Measurements from ENCODE around the gene PLAC1. TPM values are rescaled to one million over a fixed set of nuclear protein-coding genes. Genes with fewer than 3 reads are reported as not detected.

Gene PLAC1
- total and polyA plus RNA-seq, 2 of the 13 experiments (the other 11 are each of a cell fraction or from before 2014, with no cell fraction given) = 0.40 to 2.7 TPM

DNA sequence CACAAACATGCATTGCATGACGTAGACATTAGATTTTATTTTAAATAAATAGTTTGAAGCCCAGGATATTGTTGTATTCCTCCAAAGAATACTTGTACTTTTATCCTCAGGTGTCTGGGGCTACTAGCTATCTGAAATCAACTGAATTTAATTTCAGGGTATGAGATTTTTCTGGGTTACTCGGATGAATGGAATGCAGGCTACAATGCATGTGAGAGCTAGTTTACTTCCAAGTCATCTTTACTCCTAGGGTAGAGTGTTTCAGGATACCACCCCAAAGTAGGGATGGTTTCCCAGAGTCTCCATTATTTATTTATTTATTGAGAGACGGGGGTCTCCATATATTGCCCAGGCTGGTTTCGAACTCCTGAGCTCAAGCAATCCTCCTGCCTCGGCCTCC is 131.9 kb downstream of the PLAC1 start:
- Histone ChIP-seq H3K27ac (ENCODE audit: extremely low read length, insufficient read depth, low read length) (no peak overlapping the region), H2AFZ (ENCODE audit: low read length) (no peak overlapping the region), H3K4me3 (replicated peaks in 1 of 3; ENCODE audit: insufficient read depth in 1 of 3, low read depth in 2 of 3, low read length in 3 of 3) (no peak overlapping the region), H3K27me3 (ENCODE audit: control insufficient read depth in 1 of 2, insufficient read depth in 2 of 2, low read length in 2 of 2) (no peaks in the 10 kb centered on the region), H4K20me1 (ENCODE audit: insufficient read depth, low read length) (no peaks in the 10 kb centered on the region), H3K4me2 (ENCODE audit: low read depth, low read length) (no peak overlapping the region), H3K79me2 (ENCODE audit: insufficient read depth, low read length) (no peaks in the 10 kb centered on the region), H3K36me3 (replicated peaks in 1 of 2; ENCODE audit: control insufficient read depth in 1 of 2, insufficient read depth in 2 of 2, low read length in 2 of 2) (no peaks in the 10 kb centered on the region), H3K9ac (ENCODE audit: insufficient read depth, low read depth, low read length) (no peak overlapping the region), H3K9me3 (ENCODE audit: low read length) (no peaks in the 10 kb centered on the region), H3K4me1 (ENCODE audit: insufficient read depth, low read length) (no peaks in the 10 kb centered on the region)
- DNase-seq (ENCODE audit: low spot score) = no peak
- ATAC-seq = no peak
- 98% methylated on average over 5 of the region's 5 CpGs for WGBS (ENCODE audit: low lambda C conversion rate)
- CTCF ChIA-PET (ENCODE audit: low intra/inter-chr PET ratio, low total read pairs) = no interaction called here
- BruUV-seq (replicated peaks) = no TSS peak
- no peak for FAIRE-seq
- in situ Hi-C loops (cut with HindIII; ENCODE audit: extremely low pct_ligation_motif_present, low pct_unique_long_range_greater_than_20kb) (no loop called here), intact Hi-C loops (cut with micrococcal nuclease; ENCODE audit: unreplicated experiment) (no loop called here)
- TF ChIP-seq ZNF138 (CRISPR knock-in tag; IDR thresholded peaks at IDR 0.05; ENCODE audit: low read depth) (no peak), SRF (IDR thresholded peaks at IDR 0.05; ENCODE audit: low read depth, low read length) (no peak), RBM22 (optimal IDR thresholded peaks at IDR 0.05; ENCODE audit: low read length) (no peak), ZNF790 (CRISPR knock-in tag; IDR thresholded peaks at IDR 0.05; ENCODE audit: borderline replicate concordance) (no peak), ZNF230 (CRISPR knock-in tag; IDR thresholded peaks at IDR 0.05) (no peak), MAFG (CRISPR knock-in tag; IDR thresholded peaks at IDR 0.05) (no peak), ZNF746 (CRISPR knock-in tag; IDR thresholded peaks at IDR 0.05) (no peak), PHF20 (CRISPR knock-in tag; IDR thresholded peaks at IDR 0.05) (no peak), SP4 (CRISPR knock-in tag; IDR thresholded peaks at IDR 0.05) (no peak), FIP1L1 (IDR thresholded peaks at IDR 0.05; ENCODE audit: borderline replicate concordance, insufficient read depth, low read depth, low read length) (no peak), DNMT3B (CRISPR knock-in tag; conservative IDR thresholded peaks at IDR 0.05) (no peak), MIXL1 (CRISPR knock-in tag; IDR thresholded peaks at IDR 0.05) (no peak)
- TF ChIP-seq, protein P1, sequence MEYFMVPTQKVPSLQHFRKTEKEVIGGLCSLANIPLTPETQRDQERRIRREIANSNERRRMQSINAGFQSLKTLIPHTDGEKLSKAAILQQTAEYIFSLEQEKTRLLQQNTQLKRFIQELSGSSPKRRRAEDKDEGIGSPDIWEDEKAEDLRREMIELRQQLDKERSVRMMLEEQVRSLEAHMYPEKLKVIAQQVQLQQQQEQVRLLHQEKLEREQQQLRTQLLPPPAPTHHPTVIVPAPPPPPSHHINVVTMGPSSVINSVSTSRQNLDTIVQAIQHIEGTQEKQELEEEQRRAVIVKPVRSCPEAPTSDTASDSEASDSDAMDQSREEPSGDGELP (IDR thresholded peaks at IDR 0.05; ENCODE audit: borderline replicate concordance, low read depth) = no peak
- TF ChIP-seq, protein P2, sequence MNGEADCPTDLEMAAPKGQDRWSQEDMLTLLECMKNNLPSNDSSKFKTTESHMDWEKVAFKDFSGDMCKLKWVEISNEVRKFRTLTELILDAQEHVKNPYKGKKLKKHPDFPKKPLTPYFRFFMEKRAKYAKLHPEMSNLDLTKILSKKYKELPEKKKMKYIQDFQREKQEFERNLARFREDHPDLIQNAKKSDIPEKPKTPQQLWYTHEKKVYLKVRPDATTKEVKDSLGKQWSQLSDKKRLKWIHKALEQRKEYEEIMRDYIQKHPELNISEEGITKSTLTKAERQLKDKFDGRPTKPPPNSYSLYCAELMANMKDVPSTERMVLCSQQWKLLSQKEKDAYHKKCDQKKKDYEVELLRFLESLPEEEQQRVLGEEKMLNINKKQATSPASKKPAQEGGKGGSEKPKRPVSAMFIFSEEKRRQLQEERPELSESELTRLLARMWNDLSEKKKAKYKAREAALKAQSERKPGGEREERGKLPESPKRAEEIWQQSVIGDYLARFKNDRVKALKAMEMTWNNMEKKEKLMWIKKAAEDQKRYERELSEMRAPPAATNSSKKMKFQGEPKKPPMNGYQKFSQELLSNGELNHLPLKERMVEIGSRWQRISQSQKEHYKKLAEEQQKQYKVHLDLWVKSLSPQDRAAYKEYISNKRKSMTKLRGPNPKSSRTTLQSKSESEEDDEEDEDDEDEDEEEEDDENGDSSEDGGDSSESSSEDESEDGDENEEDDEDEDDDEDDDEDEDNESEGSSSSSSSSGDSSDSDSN (CRISPR knock-in tag; IDR thresholded peaks at IDR 0.05) = no peak
- TF ChIP-seq, protein P3, sequence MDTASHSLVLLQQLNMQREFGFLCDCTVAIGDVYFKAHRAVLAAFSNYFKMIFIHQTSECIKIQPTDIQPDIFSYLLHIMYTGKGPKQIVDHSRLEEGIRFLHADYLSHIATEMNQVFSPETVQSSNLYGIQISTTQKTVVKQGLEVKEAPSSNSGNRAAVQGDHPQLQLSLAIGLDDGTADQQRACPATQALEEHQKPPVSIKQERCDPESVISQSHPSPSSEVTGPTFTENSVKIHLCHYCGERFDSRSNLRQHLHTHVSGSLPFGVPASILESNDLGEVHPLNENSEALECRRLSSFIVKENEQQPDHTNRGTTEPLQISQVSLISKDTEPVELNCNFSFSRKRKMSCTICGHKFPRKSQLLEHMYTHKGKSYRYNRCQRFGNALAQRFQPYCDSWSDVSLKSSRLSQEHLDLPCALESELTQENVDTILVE (CRISPR knock-in tag; IDR thresholded peaks at IDR 0.05) = no peak
- TF ChIP-seq, protein P4, sequence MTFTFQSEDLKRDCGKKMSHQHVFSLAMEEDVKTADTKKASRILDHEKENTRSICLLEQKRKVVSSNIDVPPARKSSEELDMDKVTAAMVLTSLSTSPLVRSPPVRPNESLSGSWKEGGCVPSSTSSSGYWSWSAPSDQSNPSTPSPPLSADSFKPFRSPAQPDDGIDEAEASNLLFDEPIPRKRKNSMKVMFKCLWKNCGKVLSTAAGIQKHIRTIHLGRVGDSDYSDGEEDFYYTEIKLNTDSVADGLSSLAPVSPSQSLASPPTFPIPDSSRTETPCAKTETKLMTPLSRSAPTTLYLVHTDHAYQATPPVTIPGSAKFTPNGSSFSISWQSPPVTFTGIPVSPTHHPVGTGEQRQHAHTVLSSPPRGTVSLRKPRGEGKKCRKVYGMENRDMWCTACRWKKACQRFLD (CRISPR knock-in tag; IDR thresholded peaks at IDR 0.05; ENCODE audit: borderline replicate concordance) = no peak
- POLR2A ChIA-PET = no interaction called here

Data from HepG2 (cell line).